Breast epithelium (tissue), 3 donors: ENCODE data around the gene ASAP2.

Source experiments
- CTCF ChIP-seq, 3 donors: fragments of 450-650 bp; IDR thresholded peaks; one replicate each; pipeline ENCODE4 v1.5.1; 2016 to 2017; ENCODE audit warnings: antibody characterized with exemption in 3 of 3, mild to moderate bottlenecking in 3 of 3, moderate library complexity in 3 of 3
- POLR2A ChIP-seq: fragments of 450-650 bp; IDR thresholded peaks from one replicate; pipeline ENCODE4 v1.6.1; 2016; ENCODE audit warnings: antibody characterized with exemption, mild to moderate bottlenecking, moderate library complexity
- POLR2AphosphoS5 ChIP-seq, 3 donors: sonication (generic); formaldehyde crosslinking; IDR thresholded peaks; one replicate each; pipeline ENCODE4 v1.6.1; 2017; ENCODE audit warnings: antibody characterized with exemption in 3 of 3

- no peak for TF ChIP-seq CTCF (IDR thresholded peaks at IDR 0.05)
- TF ChIP-seq POLR2A: no peak
- TF ChIP-seq POLR2AphosphoS5 (IDR thresholded peaks at IDR 0.05): no peak
Measured at GRCh38 chr2:9303528-9304225, 97.1 kb downstream of the ASAP2 start.
